Measurements from ENCODE around the gene SMIM12.

SMIM12 gene

GRCh38 chr1:34872133-34872503, 12.6 kb upstream of the SMIM12 start:
- DNase-seq, result no peak

GRCh38 chr1:34871443-34872132, 12.0 kb upstream of the SMIM12 start:
- no peak for DNase-seq

- no peak for DNase-seq
These were observed 10.8 kb upstream of the SMIM12 start for GRCh38 chr1:34870395-34870794.

GRCh38 chr1:34869760-34870159, 10.2 kb upstream of the SMIM12 start:
- no peak for DNase-seq

GRCh38 chr1:34868230-34869049, 8.9 kb upstream of the SMIM12 start:
- no peak for DNase-seq

- DNase-seq, result no peak
These were observed 7.9 kb upstream of the SMIM12 start for GRCh38 chr1:34867415-34867814.

- no peak for DNase-seq
These were observed 7.2 kb upstream of the SMIM12 start for GRCh38 chr1:34866762-34867109.

- peak; percentile 60 for DNase-seq
These were observed 6.6 kb upstream of the SMIM12 start for GRCh38 chr1:34865981-34866761.

GRCh38 chr1:34865573-34865972, 6.0 kb upstream of the SMIM12 start:
- no peak for DNase-seq

GRCh38 chr1:34864759-34865158, 5.2 kb upstream of the SMIM12 start:
- no peak for DNase-seq

- no peak for DNase-seq
These were observed 4.0 kb upstream of the SMIM12 start for GRCh38 chr1:34863501-34863900.

GRCh38 chr1:34858901-34859445, 576 bp downstream of the SMIM12 start:
- DNase-seq, result peak; percentile 19

- no peak for DNase-seq
These were observed 2.9 kb downstream of the SMIM12 start for GRCh38 chr1:34856697-34857096.

- DNase-seq, result peak; percentile 91
These were observed 6.8 kb downstream of the SMIM12 start for GRCh38 chr1:34852677-34853217.

- DNase-seq, result no peak
These were observed 8.0 kb downstream of the SMIM12 start for GRCh38 chr1:34851431-34852105.

GRCh38 chr1:34850382-34850781, 9.2 kb downstream of the SMIM12 start:
- no peak for DNase-seq

GRCh38 chr1:34847094-34847493, 12.5 kb downstream of the SMIM12 start:
- DNase-seq, result no peak

GRCh38 chr1:34846265-34846664, 13.3 kb downstream of the SMIM12 start:
- DNase-seq, result no peak

- DNase-seq, result no peak
These were observed 14.2 kb downstream of the SMIM12 start for GRCh38 chr1:34845131-34845901.

GRCh38 chr1:34844252-34844634, 15.3 kb downstream of the SMIM12 start:
- no peak for DNase-seq

Data from fibroblast of skin of back (primary cell).